Activated CD8-positive, alpha-beta memory T cell treated with anti-CD3 and anti-CD28 coated beads for 4 hours (primary cell): ENCODE data around the gene WWTR1.
A peak's percentile ranks its signal among the peaks of the same experiment; 100 is the strongest.

Experiments
- DNase-seq, 2 donors: peaks; one replicate each; pipeline ENCODE4 v3.0.0-alpha.2; 2020; ENCODE audit warnings: low read depth in 2 of 2

Gene WWTR1

DNA sequence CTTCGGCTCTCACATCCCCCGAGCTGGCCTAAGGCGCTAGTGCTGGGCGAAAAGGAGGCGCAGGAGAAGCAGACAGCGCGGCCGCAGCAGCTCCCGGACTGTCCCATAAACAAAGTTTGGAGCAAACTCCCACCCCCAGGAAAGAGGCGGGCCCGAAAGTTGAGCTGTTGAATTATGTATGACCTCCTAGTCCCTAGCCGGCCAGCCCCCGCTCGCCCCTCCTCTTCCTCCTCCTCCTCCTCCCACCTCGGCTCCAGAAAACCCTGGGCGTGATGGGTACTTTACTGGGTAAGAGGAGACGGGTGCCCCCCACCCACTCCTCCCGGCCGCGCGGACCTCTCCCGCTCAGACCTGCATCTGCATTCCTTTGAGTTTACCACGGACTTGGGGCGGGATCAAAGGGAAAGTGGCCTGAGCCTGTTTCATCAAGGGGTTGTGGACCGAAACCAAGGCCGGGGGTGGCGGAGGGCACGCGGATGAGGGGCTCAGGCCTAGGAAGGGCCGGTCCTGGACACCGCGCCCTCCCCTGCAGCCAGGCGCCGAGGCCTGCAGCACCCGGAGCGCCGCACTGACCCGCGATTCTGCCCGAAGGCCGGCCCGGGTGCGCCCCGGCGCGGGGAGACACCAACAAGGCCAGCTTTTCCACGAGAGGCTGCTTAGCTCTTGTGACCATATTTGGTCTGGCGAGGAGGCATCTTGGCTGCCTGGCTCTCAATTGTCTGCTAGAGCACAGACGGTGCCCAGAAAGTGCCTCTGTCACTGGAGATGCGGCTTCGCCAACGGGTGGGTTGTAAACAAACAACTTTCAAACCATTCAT is at the start of gene WWTR1:
WWTR1 (minus strand) TSS at position 100 of the 818 bp plus-strand sequence. CDS start 719 bp downstream, outside the sequence.
- peak in 1 of 2 donors; percentile 5 for DNase-seq

- no peak for DNase-seq
Observed at GRCh38 chr3:149706905-149707304, 49.1 kb upstream of the WWTR1 start.

- no peak for DNase-seq
Observed at GRCh38 chr3:149705416-149705815, 47.6 kb upstream of the WWTR1 start.

DNA sequence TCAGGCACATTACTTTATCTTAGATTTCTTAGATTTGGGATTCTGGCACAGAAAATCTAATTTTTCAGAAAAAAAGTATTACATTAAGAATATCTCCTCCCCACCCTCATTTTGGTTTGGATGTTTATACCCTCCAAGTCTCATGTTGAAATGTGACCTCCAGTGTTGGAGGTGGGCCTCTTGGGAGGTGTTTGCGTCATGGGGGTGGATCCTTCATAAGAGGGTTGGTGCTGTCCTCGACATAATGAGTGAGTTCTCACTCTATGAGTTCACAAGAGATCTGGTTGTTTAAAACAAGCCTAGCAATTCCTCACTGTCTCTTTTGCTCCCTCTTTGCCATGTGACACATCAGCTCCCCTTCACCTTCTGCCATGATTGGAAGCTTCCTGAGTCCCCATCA is 45.6 kb upstream of the WWTR1 start:
- DNase-seq = no peak

DNA sequence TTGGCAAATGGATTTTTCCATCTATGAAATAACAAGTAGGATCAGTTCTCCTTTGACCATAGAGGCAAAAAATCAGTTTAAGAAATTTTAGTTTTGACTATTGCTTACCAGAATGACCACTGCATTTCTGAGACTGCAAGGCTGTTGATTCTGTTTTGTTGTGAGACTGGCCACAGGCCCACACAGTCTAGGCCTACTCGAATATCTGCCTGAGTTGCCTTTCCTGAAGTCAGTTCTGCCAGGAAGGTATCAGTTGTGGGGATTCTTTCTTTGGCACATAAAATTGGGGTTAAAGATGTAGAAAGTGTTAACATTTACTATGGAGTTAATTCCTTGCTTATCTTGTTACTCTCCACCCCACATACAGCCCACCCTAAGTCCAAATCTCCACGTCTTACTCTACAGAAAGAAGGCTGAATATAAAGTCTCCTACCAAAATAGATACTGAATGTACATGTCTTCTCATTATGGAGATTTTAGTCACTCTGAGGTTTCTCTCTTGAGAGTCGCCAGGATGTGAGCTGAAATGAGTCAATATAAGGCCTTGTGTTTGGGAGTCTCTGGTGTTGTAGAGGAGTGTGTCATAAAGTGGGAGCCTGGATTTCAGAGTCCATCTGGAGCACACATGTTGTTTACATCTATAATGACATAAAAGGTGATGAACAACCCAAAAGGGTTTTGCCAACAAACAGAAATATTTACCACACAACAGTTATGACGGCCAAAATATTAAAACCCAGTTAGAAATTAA is 45.0 kb upstream of the WWTR1 start:
- no peak for DNase-seq

DNA sequence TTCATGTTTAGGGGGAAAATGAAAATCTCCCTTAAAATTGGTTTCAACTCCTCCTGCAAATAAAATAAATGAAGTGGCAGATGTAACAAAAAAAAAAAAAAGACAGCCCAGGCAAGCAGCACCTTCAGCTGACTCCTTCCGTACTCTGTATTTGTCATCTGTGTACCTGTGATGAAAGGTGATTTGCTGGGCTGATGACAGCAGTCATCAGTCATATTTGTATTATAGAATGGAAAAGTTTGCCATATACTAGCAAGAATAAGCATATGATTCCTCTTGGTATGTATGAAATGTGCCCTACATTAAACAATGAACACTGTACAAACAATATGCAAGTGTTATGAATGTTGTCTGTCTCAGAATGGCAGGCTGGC is 44.1 kb upstream of the WWTR1 start:
- no peak for DNase-seq

DNA sequence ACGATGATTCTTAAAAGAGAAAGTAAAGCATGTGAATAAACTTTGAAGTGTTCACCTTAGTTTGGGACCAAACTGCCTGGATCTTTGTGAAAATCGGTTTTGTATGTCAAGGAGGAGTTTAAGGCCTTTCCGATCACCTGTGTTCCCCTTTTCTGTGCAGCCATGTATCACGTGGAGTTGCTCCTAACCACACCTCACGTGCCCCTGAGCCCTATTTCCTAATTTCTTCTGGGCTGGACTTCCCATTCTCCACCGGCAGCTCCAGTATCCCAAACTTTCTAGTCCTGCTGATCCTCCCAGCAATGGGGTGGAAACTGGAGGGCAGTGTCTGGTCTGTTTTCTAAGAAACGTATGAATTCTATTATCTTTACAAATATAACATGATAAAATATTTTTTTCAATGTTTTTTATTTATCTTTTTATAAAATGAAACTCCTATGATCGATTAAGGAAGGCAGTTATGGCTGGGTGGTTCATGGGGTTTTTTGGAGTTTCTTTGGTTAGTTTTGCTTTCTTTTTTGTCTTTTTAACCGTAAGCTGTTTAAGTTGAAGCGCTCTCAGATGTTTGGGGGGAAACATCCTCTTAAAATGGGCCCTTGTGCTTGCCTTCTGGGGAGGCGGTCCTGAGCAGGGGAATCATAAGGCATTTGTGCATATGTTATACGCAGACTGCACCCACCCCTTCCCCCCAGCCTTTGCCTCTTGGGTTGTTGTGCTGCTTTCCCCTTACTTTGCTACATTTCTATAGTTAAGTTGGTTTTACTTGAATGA is 43.6 kb upstream of the WWTR1 start:
- no peak for DNase-seq

DNA sequence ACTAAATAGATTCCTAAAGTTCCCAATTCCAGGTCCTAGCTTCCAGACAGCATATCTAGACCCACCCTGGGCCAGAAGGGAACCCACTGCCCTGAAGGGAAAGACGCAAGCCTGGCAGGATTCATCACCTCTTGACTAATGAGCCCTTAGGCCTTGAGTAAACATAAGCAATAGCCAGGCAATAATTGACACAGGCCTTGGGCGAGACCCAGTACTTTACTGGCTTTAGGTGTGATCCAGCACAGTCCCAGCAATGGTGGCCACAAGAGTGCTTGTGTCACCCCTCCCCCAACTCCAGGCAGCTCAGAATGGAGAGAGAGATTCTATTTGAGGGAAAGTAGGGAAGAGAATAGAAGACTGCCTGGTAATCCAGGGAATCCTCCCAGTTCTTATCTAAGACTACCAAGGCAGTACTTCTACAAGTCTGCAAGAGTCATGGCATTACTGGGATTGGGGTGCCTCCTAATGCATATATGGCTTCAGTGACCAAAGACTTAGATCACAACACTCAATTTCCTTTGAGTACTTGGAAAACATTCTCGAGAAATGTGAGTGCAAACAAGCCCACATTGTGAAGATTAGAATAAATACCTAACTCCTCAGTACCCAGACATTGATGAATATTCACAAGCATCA is 30.4 kb upstream of the WWTR1 start:
- no peak for DNase-seq

GRCh38 chr3:149686996-149687395 is 29.2 kb upstream of the WWTR1 start:
- no peak for DNase-seq

DNA sequence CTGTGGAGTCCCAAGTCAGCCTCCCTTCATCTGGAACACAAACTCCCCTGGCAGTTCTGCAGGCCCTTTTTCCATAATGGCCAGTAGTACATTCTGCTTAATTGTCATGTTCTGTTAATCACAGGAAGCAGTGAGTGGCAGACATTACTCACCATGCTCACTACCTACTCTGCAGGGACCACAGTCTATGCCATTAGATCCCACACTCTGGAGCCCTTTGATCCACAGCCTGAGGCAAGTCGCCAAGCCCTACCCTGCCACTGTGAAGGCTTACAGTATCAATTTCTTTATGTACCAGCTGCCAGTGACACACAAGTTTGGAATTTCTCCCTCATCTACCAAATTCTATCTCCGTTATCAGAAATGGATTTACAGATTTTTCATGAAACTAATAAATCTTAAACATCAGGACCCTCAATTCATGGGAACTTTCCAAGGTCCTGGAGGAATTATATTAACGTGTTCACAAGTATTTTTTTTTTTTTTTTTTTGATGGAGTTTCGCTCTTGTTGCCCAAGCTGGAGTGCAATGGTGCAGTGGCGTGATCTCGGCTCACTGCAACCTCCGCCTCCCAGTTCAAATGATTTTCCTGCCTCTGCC is 20.6 kb upstream of the WWTR1 start:
- no peak for DNase-seq

- DNase-seq = no peak
Observed at GRCh38 chr3:149673393-149673792, 15.6 kb upstream of the WWTR1 start.

- no peak for DNase-seq
Observed at GRCh38 chr3:149670742-149671492, 13.1 kb upstream of the WWTR1 start.

- no peak for DNase-seq
Observed at GRCh38 chr3:149667576-149667975, 9.8 kb upstream of the WWTR1 start.

- no peak for DNase-seq
Observed at GRCh38 chr3:149663966-149664365, 6.1 kb upstream of the WWTR1 start.

DNA sequence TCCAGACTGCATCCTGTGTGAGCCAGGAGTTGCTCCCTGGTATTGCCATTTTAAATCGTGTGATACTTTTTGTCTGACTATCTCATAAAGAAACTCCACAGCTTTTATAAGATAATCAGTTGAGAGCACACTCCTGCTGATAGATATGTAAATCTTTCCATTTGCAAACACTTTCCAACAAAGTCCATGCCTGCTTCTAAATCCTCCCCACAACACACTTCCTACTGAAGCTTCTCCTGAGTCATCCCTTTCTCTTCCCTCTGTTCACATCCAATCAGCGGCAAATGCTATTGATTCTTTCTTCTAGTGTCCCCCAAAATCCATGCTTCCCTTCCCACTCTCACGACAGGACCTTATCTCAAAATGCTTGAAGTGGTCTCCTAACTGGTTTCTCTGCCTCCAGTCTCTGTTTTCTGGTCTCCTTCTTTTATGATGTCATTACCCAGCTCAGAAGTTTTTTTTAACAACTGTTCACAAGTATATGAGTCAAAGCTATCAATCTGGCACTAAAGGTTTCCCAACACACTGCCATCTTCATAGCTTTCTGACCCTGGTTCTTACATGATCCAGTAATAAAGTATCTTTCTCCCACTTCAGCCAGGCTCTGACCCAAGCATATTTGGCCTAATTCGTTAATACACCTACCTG is 4.5 kb upstream of the WWTR1 start:
- no peak for DNase-seq

DNA sequence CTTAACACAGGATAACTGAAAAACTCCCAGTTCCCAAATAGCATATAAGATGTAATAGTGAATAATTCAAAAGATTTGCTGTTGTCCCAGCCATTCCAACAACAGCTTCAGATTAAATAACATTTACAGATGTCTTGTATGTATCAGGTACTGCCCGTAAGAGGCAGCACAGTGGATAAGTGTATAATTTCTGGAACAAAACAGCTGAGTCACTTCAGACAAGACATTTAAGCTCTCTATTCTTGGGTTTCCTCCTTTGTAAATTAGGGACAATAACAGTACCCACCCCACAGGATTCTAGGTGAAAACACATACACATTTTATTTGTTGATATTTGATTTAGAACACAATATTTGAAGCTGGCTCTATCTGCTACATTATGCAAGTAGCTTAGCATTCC is 2.6 kb upstream of the WWTR1 start:
- DNase-seq = no peak

- DNase-seq = no peak
Observed at GRCh38 chr3:149658744-149659497, 1.1 kb upstream of the WWTR1 start.

DNA sequence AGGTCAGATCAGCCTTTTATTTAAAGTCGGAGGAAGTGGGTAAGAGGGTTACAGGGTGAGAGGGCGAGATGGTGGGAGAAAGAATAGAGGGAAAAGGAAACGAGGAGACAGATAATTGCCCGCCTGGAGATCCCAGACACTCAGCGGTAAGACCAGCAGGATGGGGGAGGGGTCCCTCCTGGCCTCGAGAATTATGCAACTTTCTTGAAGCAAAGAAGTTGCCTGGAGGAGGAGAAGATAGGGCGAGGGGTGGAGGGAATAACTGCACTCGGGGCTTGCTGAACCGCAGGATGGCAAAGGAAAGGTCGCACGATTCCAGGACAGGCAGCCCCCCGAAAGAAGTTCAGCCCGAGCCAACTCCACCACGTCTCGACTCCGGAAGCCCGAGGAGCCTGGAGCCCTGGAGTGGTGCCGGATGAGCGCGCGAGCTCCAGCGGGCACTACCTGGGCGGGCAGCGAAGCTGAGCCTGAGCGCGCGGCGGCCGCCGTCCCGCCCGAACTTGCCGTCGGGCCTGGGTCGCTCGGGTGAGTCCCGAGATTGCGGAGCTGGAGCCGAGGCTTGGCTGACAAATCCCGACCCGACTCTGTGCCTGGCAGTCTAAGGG is 402 bp downstream of the WWTR1 start:
- DNase-seq = no peak
